Lower leg skin (tissue), 4 donors: ENCODE data around the gene EFCAB5. TPM values are rescaled to one million over a fixed set of nuclear protein-coding genes. Genes with fewer than 3 reads are reported as not detected.
"Not testable (repeated sequence)": the region's sequence is repeated elsewhere in the genome, so short reads cannot be mapped to it uniquely, and the experiment has no call there.

Experiments used
- DNase-seq, 2 donors: peaks; one replicate each; pipeline ENCODE4 v3.0.0-alpha.2; 2019; ENCODE audit warnings: low spot score in 2 of 2
- H3K4me3 ChIP-seq: fragments of 200-600 bp; sonication (generic); 2 replicates; pipeline ENCODE4 v1.5.1; 2017; ENCODE audit warnings: mild to moderate bottlenecking, low read depth; ENCODE audit not compliant: poor library complexity, severe bottlenecking
- CTCF ChIP-seq, 3 donors: fragments of 450-650 bp; IDR thresholded peaks; one replicate each; pipeline ENCODE4 v1.5.1; 2016; ENCODE audit warnings: antibody characterized with exemption in 3 of 3, mild to moderate bottlenecking in 3 of 3, moderate library complexity in 2 of 3
- POLR2A ChIP-seq, 2 donors: fragments of 450-650 bp; IDR thresholded peaks; one replicate each; pipeline ENCODE4 v1.6.1; 2016 to 2017; ENCODE audit warnings: antibody characterized with exemption in 2 of 2, mild to moderate bottlenecking in 1 of 2, moderate library complexity in 1 of 2
- WGBS, 2 donors: methylation state at CpG; one replicate each; pipeline ENCODE4 v1.1.5; 2018; 5-methylcytosine and 5-hydroxymethylcytosine counted together
- intact Hi-C: fragments of 100-400 bp; cut with DNase I; formaldehyde crosslinking; loops from one replicate; pipeline ENCODE4 v1.15.0; 2023; ENCODE audit warnings: low total_unique reads
- total RNA-seq, 4 donors: library from RNA; depleted of rRNA; stranded (reverse); fragments of >200 nt; gene quantifications; one replicate each; pipeline ENCODE4 v1.1.0, GENCODE V29; 2016

The EFCAB5 gene
- total RNA-seq, 4 donors from 2014 or later = 0.46 to 1.0 (median 0.68) TPM

- intact Hi-C loops = no loop called here
- no peak for DNase-seq
- no peak overlapping the region for H3K4me3 ChIP-seq
- TF ChIP-seq CTCF (IDR thresholded peaks at IDR 0.05) (no peak), POLR2A (IDR thresholded peaks at IDR 0.05) (no peak)
These were observed 60.7 kb downstream of the EFCAB5 start for GRCh38 chr17:30002088-30002487.

DNA sequence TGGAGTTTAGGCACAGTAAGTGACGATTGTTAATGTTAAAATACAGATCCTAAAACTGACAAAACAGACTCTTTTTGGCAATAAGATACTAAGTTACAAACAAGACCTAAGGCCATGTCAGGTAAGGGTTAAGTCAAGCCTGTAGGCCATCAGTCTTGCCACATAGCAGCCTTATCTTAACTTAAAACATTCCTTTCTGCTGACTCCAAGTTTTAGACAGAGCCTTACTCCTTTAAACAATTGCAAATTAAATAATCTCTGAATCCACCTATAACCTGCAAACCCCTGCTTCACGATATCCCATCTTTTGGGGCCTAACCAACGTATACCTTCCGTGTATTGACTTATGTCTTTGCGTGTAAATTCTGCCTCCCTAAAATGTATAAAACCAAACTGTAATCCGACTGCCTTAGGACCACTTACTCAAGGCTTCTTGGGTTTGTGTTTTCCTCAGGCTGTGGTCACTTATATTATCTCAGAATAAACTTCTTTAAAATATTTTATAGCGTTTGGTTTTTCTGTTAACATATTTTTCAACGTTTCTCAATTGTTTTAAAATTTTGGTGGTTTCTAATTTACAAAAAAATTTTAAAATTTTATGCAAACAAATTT, 64.4 kb downstream of the EFCAB5 start:
- 77 to 80% methylated on average over 8 of the region's 8 CpGs for WGBS, 2 donors
- intact Hi-C loops = no loop called here
- TF ChIP-seq POLR2A (IDR thresholded peaks at IDR 0.05) (no peak), CTCF (IDR thresholded peaks at IDR 0.05) (no peak)
- no peak overlapping the region for H3K4me3 ChIP-seq
- DNase-seq = no peak

- intact Hi-C loops, H3K4me3 ChIP-seq, DNase-seq: not testable (repeated sequence)
- WGBS, 2 donors = 84 to 94% methylated on average over 10 of the region's 10 CpGs
These were observed 70.5 kb downstream of the EFCAB5 start for GRCh38 chr17:30011934-30012333.

DNA sequence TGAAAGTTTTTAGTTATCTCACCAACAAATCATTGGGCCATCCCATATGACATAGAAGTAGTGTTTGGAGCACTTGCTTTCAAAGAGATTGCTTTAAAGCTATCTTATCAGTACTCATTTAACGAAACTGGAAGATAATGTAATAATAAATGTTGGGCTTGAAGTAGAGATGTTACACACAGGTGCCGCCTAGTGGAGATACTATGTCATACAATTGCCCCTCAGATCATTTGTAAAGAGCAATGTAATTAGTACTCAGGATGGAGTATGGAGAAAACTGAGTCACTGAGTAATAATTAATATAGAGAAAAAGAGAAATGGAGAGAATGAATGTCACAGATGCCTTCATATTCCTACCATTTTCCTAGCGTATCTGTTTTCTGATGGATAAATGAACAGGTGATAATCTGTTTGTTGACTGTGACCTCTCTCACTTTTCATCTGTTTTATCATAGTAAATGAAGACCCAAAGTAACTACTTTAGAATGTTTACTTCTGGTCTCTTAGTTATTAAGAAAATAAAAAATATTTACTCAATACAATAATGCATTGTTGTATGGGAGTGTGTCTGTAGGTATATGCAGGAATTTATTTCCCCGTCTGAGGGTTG, 80.4 kb downstream of the EFCAB5 start:
- no peak overlapping the region for H3K4me3 ChIP-seq
- TF ChIP-seq CTCF (IDR thresholded peaks at IDR 0.05) (no peak), POLR2A (IDR thresholded peaks at IDR 0.05) (no peak)
- peak in 1 of 2 donors; percentile 23 for DNase-seq
- intact Hi-C loops = no loop called here
- WGBS, 2 donors = 22 to 29% methylated on average over 4 of the region's 4 CpGs

DNA sequence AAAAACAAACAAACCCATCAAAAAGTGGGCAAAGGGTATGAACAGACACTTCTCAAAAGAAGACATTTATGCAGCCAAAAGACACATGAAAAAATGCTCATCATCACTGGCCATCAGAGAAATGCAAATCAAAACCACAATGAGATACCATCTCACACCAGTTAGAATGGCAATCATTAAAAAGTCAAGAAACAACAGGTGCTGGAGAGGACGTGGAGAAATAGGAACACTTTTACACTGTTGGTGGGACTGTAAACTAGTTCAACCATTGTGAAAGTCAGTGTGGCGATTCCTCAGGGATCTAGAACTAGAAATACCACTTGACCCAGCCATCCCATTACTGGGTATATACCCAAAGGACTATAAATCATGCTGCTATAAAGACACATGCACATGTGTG, 83.9 kb downstream of the EFCAB5 start:
- WGBS, 2 donors = 93 to 100% methylated on average over 1 to 2 of the region's 2 CpGs
- intact Hi-C loops, H3K4me3 ChIP-seq, DNase-seq: not testable (repeated sequence)

DNA sequence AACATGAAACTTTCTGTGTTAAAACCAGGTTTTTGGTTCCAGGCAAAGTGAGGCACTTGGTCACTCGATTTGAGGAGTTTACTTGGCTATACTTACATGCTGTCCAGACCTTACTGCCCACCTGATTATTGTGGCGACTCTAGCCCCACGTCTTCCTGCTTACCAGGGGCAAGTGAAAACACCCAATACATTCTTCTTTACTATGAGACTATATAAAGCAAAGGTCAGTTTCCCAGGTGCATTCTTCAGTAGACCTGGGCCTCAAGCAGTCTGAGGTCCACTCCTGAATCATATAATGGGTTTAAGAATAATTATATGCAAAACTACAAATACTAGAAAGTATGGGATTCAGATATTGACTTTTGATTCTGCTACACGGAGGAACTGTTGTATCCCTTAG, 86.2 kb downstream of the EFCAB5 start:
- 86% methylated on average over 4 of the region's 4 CpGs for WGBS, 2 donors
- TF ChIP-seq POLR2A (IDR thresholded peaks at IDR 0.05) (no peak), CTCF (IDR thresholded peaks at IDR 0.05) (no peak)
- no peak for DNase-seq
- intact Hi-C loops = no loop called here
- no peak overlapping the region for H3K4me3 ChIP-seq
